HUES64 (cell line): ENCODE measurements around the gene AGTRAP.

Source experiments
- H3K27ac ChIP-seq: 2 replicates; pipeline ENCODE4 v1.7.0; 2013; ENCODE audit warnings: low read depth, low read length, inconsistent platforms
- H3K27me3 ChIP-seq: 2 replicates; pipeline ENCODE4 v1.6.1; 2013; ENCODE audit warnings: mild to moderate bottlenecking, low read length; ENCODE audit not compliant: insufficient read depth
- H3K36me3 ChIP-seq: 2 replicates; pipeline ENCODE4 v1.6.1; 2013; ENCODE audit warnings: mild to moderate bottlenecking, low read length; ENCODE audit not compliant: insufficient read depth
- H3K4me1 ChIP-seq: 2 replicates; pipeline ENCODE4 v1.6.1; 2013; ENCODE audit warnings: mild to moderate bottlenecking, low read length, moderate library complexity; ENCODE audit not compliant: insufficient read depth
- H3K4me3 ChIP-seq: 2 replicates; pipeline ENCODE4 v1.5.1; 2013; ENCODE audit warnings: mild to moderate bottlenecking, low read length, moderate library complexity
- H3K9ac ChIP-seq: 2 replicates; pipeline ENCODE4 v1.6.1; 2013; ENCODE audit warnings: mild to moderate bottlenecking, low read depth, low read length
- H3K9me3 ChIP-seq: 2 replicates; pipeline ENCODE4 v1.6.1; 2013; ENCODE audit warnings: low read depth, low read length; ENCODE audit not compliant: insufficient read depth
- WGBS: fragments of 150-250, 120-280 bp; methylation state at CpG from one replicate; pipeline ENCODE4 v1.1.7; 2013; ENCODE audit warnings: missing lambda C conversion rate; 5-methylcytosine and 5-hydroxymethylcytosine counted together

The AGTRAP gene

GRCh38 chr1:11779715-11780379 is 43.9 kb downstream of the AGTRAP start:
- H3K27me3 ChIP-seq: no peaks in the 10 kb centered on the region
- no peaks in the 10 kb centered on the region for H3K36me3 ChIP-seq
- 87% methylated on average over 13 of the region's 13 CpGs for WGBS
- 0 out of 2 replicates have a peak, but pooled peaks cover 3% of the 10 kb centered on the region for H3K4me1 ChIP-seq
- no peaks in the 10 kb centered on the region for H3K9me3 ChIP-seq
- no peak overlapping the region for H3K27ac ChIP-seq
- no peak overlapping the region for H3K4me3 ChIP-seq
- H3K9ac ChIP-seq: no peak overlapping the region

GRCh38 chr1:11780380-11781147 is 44.6 kb downstream of the AGTRAP start:
- 94% methylated on average over 9 of the region's 10 CpGs for WGBS
- Histone ChIP-seq H3K4me1 (peaks cover 7% of the 10 kb centered on the region; the same call in 1 of the 2 replicates), H3K4me3 (no peak overlapping the region), H3K27me3 (no peaks in the 10 kb centered on the region), H3K27ac (no peak overlapping the region), H3K36me3 (no peaks in the 10 kb centered on the region), H3K9ac (no peak overlapping the region), H3K9me3 (no peaks in the 10 kb centered on the region)

GRCh38 chr1:11781297-11781696 is 45.4 kb downstream of the AGTRAP start:
- WGBS: 94% methylated on average over 12 of the region's 12 CpGs
- no peaks in the 10 kb centered on the region for H3K9me3 ChIP-seq
- H3K27me3 ChIP-seq: no peaks in the 10 kb centered on the region
- no peak overlapping the region for H3K27ac ChIP-seq
- peaks cover 10% of the 10 kb centered on the region for H3K4me1 ChIP-seq
- no peak overlapping the region for H3K9ac ChIP-seq
- no peak overlapping the region for H3K4me3 ChIP-seq
- H3K36me3 ChIP-seq: no peaks in the 10 kb centered on the region

DNA sequence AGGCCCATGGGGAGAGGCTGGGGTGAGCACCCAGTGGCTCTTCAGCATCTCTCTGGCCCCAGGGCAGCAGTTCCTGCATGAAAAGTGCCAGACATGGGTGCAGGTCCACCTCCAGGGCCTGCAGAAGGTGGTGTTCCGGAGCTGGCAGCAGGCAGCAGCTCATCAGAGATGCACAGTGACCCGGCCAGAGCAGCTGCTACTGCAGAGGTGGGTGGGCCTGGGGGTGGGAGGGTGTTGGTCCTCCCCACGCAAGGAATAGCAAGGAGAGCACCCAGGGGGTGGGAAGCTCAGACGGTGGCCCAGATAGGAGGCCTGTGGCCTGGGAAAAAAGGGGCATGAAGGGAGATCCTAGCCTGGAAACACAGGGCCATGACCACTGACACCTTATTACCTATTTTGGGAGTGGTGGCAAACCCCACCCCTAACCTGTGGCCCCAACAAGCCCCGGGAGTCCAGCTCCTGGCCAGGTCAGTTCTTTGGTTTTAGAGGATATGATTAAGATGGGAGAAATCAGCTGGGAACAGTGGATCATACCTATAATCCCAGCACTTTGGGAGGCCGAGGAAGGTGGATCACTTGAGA is 46.3 kb downstream of the AGTRAP start:
- Histone ChIP-seq H3K9ac (no peak overlapping the region), H3K27ac (no peak overlapping the region), H3K4me1 (peaks cover 18% of the 10 kb centered on the region), H3K4me3 (no peak overlapping the region), H3K9me3 (no peaks in the 10 kb centered on the region), H3K27me3 (no peaks in the 10 kb centered on the region), H3K36me3 (no peaks in the 10 kb centered on the region)
- WGBS: 78% methylated on average over 6 of the region's 6 CpGs

- no peaks in the 10 kb centered on the region for H3K9me3 ChIP-seq
- H3K4me3 ChIP-seq: no peak overlapping the region
- no peaks in the 10 kb centered on the region for H3K36me3 ChIP-seq
- H3K27ac ChIP-seq: no peak overlapping the region
- 95% methylated on average over 6 of the region's 6 CpGs for WGBS
- H3K27me3 ChIP-seq: no peaks in the 10 kb centered on the region
- peaks cover 30% of the 10 kb centered on the region for H3K4me1 ChIP-seq
- H3K9ac ChIP-seq: no peak overlapping the region
These were observed 47.6 kb downstream of the AGTRAP start for GRCh38 chr1:11783556-11783955.

- Histone ChIP-seq H3K4me3 (peak overlapping the region; percentile 15; the same call in 1 of the 2 replicates), H3K9ac (no peak overlapping the region), H3K9me3 (no peaks in the 10 kb centered on the region), H3K4me1 (peaks cover 30% of the 10 kb centered on the region), H3K27me3 (no peaks in the 10 kb centered on the region), H3K36me3 (no peaks in the 10 kb centered on the region), H3K27ac (no peak overlapping the region)
- 78% methylated on average over 19 of the region's 21 CpGs for WGBS
These were observed 48.5 kb downstream of the AGTRAP start for GRCh38 chr1:11784256-11784992.

- no peak overlapping the region for H3K9ac ChIP-seq
- WGBS: 18% methylated on average over 29 of the region's 30 CpGs
- no peak overlapping the region for H3K27ac ChIP-seq
- H3K4me1 ChIP-seq: peaks cover 30% of the 10 kb centered on the region
- no peaks in the 10 kb centered on the region for H3K36me3 ChIP-seq
- H3K27me3 ChIP-seq: no peaks in the 10 kb centered on the region
- H3K9me3 ChIP-seq: no peaks in the 10 kb centered on the region
- peak overlapping the region; percentile 15; the same call in 1 of the 2 replicates for H3K4me3 ChIP-seq
These were observed 49.2 kb downstream of the AGTRAP start for GRCh38 chr1:11784993-11785769.

- Histone ChIP-seq H3K9ac (no peak overlapping the region), H3K27ac (no peak overlapping the region), H3K9me3 (no peaks in the 10 kb centered on the region), H3K4me3 (no peak overlapping the region), H3K4me1 (peaks cover 30% of the 10 kb centered on the region), H3K27me3 (no peaks in the 10 kb centered on the region), H3K36me3 (peaks cover 7% of the 10 kb centered on the region; the same call in 1 of the 2 replicates)
- WGBS: 63% methylated on average over 5 of the region's 5 CpGs
These were observed 50.2 kb downstream of the AGTRAP start for GRCh38 chr1:11786168-11786567.

DNA sequence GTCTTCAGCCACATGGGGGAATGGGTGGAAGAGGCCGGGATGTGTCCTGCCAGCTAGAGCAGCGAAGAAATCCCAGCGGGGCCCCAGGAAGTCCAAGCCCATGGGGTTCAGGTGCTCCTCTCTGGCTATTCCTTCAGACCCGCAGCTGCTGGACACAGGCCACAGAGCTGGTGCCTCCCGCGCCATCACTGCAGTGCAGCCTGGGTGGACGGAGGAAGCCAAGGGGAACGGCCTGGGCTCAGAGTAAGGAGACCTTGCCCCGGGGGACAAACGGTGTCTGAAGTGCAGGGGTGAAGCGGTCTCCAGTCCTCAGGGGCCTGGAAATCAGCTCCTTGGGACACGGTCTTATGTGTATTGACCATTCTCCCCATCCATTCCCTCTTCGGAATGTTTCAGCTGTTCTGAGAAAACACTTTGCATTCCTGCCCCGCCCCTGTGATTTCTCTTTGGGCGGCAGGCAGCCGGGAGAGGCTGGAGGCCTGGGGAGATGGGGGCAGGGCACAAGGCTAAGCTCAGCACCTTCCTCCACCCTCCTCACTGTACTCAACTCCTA is 51.4 kb downstream of the AGTRAP start:
- peak overlapping the region; percentile 88; the same call in 1 of the 2 replicates for H3K27ac ChIP-seq
- peaks cover 10% of the 10 kb centered on the region; the same call in 1 of the 2 replicates for H3K36me3 ChIP-seq
- no peaks in the 10 kb centered on the region for H3K27me3 ChIP-seq
- peaks cover 30% of the 10 kb centered on the region for H3K4me1 ChIP-seq
- H3K9me3 ChIP-seq: no peaks in the 10 kb centered on the region
- peak overlapping the region; percentile 47 for H3K9ac ChIP-seq
- 10% methylated on average over 16 of the region's 16 CpGs for WGBS
- H3K4me3 ChIP-seq: peak overlapping the region; percentile 1; the same call in 1 of the 2 replicates

DNA sequence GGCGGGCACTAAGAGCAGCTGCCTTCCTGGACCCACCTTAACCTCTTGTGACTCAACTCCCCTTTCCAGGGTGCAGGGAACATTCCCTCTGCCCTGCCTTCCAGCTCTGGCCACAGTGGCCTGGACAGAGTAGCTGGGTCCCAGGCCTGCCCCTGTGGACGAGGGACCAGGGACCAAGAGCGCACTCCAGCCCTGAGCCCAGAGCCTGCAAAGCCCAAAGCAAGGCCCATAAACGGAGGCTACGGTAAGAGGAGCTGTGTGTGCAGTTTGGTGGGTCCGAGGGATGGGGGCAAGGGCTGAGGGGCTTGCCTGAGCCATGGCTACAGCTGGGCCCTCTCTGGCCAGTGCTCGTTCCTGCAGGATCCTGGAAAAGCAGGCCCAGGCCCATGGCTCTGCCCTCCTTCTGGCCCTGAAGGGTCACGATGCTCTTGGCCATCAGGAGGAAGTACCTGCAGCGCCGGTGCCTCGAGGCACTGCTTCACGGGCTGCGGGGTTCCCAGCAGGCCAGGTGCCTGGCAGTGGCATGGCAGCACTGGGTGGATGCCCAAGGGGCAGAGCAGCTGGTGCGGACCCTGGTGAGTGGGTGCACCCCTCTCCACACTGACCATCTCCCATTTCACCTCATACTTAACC is 52.0 kb downstream of the AGTRAP start:
- H3K9ac ChIP-seq: peak overlapping the region; percentile 47
- no peak overlapping the region for H3K4me3 ChIP-seq
- peaks cover 13% of the 10 kb centered on the region; the same call in 1 of the 2 replicates for H3K36me3 ChIP-seq
- peaks cover 30% of the 10 kb centered on the region for H3K4me1 ChIP-seq
- 72% methylated on average over 14 of the region's 14 CpGs for WGBS
- no peaks in the 10 kb centered on the region for H3K27me3 ChIP-seq
- H3K9me3 ChIP-seq: no peaks in the 10 kb centered on the region
- H3K27ac ChIP-seq: peak overlapping the region; percentile 88
